HG02840 (cell line): ENCODE data around the gene KRTAP20-2.

Source experiments
- ATAC-seq: cut with Tn5 transposase; IDR thresholded peaks from one replicate; pipeline ENCODE4 v1.9.1; 2021; ENCODE audit warnings: mild to moderate bottlenecking, moderate library complexity, moderate number of reproducible peaks; ENCODE audit not compliant: unreplicated experiment, low FRiP score

KRTAP20-2 gene

DNA sequence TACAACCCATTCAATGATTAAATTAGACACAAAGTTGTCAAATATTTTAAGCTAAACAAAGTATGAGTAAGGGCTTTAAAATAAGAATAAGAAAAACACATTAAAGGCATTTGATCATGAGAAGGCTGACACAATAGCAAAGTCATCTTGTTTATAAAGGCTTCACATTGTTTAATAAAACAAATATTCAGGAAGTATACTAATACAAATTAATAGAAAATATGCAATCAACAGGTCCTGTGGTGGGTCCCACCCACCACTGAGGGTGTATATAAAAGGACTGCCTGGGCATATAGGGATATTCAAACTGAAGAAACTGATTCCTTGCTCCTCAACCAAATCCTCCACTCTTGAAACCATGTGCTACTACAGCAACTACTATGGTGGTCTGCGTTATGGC, at the start of gene KRTAP20-2:
Gene KRTAP20-2 (plus strand): TSS at position 301 of the 400 bp plus-strand sequence. CDS start 58 bp downstream, at position 359.
- ATAC-seq: no peak

DNA sequence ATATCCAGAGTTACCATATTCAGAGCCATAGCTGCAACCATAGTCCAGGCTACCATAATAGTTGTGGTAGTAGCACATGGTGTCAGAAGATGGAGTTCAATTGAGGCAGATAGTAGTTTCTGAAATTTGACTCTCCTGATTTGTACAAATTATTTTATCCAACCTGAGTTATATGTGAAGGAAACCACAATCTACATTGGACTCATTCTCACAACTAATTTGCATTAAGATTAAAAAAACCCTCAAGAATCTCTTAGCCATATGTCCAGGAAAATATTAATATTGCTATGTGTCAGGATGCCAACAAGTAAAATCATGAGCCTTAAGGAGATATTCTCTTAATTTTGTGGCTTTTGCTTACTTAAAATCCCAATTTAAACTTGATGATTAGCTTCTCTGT, 44.7 kb upstream of the KRTAP20-2 start, which contains the start of gene KRTAP22-2:
Gene KRTAP22-2 (minus strand): TSS at position 101 of the 400 bp plus-strand sequence.
- ATAC-seq: no peak

- ATAC-seq: no peak
These were observed 42.9 kb upstream of the KRTAP20-2 start, which contains the start of gene KRTAP6-3 for GRCh38 chr21:30592140-30592539. TSS of gene KRTAP6-3 (plus strand) at chr21:30592440. CDS start at chr21:30592446, 6 bp downstream.

- no peak for ATAC-seq
These were observed 36.2 kb upstream of the KRTAP20-2 start, which contains the start of gene KRTAP6-2 for GRCh38 chr21:30598802-30599201. TSS of gene KRTAP6-2 (minus strand) at chr21:30598902. CDS start at chr21:30598874, 28 bp downstream.

DNA sequence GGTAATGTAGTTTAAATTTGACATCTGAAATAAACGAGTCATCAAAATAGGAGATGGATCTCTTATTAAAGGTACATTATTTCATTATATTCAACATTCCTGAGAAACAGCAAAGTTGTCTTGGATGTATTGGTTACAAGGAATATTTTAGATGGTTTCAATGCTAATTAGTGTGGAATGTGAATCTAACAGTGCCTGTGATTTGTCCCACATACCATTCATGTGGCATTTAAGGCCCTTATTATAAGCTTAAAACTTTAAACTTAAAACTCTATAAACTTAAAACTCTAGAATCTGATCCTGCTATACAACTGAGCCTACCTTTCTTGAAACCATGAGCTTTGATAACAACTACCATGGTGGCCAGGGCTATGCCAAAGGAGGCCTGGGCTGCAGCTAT, 34.2 kb upstream of the KRTAP20-2 start, which contains the start of gene KRTAP22-1:
Gene KRTAP22-1 (plus strand): TSS at position 301 of the 400 bp plus-strand sequence.
- no peak for ATAC-seq

- no peak for ATAC-seq
These were observed 29.0 kb upstream of the KRTAP20-2 start for GRCh38 chr21:30605968-30606367.

DNA sequence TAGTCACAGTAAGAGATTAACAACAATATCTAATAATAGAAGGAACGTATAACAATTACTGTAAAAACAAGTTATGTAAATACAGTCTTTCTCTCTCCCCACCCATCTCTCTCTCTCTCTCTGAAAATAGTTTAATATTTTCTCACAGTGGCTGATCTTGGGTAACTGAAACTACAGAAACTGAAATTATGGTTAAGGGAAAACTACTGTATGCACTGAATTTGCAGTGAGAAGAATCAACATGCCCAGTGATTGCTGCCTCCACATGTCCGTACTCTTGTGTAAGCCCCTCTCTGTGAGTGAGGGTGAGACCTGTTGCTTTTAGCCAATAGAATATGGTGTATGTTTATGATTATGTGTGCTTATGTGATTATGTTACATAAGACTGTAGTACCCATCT, 22.9 kb upstream of the KRTAP20-2 start:
- no peak for ATAC-seq

DNA sequence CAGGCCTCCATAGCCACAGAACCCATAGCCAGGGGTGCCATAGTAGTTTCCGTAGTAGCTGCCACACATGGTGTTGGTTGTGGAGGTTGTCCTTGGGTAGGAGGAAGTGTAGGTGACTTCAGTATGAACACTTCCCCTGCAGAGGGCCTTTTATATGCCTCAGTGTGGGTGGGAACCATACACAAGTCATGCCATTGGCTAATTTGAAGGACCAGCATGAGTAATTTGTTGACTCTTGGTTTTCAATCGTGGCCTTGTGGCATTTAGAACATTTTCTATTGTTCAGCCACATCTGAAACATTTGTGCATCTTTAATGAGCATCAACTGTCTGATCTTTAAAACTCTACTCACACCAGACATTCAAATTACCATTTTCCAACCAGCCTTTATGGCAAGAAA, 21.2 kb upstream of the KRTAP20-2 start, which contains the start of gene KRTAP6-1:
Gene KRTAP6-1 (minus strand): TSS at position 95 of the 400 bp plus-strand sequence. CDS start 26 bp downstream, at position 69.
- ATAC-seq: no peak

- no peak for ATAC-seq
These were observed 19.8 kb upstream of the KRTAP20-2 start for GRCh38 chr21:30615199-30615598.

DNA sequence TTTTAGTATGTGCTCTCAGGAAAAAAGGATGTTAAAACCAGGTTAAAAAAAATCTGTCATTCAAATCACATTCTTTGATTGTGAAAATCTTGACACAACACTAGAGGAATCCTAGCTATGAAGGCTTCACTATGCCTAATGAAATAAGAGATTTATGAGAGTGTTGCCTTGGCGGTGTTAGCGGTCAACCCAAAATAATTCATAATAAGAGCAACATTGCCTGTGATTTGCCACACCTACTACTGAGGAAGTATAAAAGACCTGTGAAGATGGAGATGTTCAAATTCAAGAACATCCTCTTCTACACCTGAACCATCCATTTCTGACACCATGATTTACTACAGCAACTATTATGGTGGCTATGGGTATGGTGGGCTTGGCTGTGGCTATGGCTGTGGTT, 18.9 kb upstream of the KRTAP20-2 start, which contains the start of gene KRTAP20-1:
Gene KRTAP20-1 (plus strand): TSS at position 301 of the 400 bp plus-strand sequence. CDS start 30 bp downstream, at position 331.
- no peak for ATAC-seq

DNA sequence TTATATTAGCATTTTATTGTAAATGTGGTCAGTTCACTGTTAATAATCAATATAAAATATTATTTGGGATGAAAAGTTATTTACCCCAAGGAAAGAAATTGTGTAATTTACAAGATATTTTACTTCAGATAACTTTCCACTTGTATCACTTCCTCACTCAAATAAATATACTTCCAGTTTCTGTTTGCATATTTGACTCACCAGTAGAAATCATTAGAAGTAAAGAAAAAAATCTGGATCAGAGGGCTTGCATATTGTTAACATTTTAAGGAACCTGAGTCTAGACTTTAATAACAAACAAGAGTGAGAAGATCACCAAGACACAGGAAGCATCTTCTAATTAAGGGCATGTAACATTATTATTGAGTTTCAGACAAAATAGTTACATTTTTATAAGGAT, 14.9 kb upstream of the KRTAP20-2 start:
- ATAC-seq: no peak

DNA sequence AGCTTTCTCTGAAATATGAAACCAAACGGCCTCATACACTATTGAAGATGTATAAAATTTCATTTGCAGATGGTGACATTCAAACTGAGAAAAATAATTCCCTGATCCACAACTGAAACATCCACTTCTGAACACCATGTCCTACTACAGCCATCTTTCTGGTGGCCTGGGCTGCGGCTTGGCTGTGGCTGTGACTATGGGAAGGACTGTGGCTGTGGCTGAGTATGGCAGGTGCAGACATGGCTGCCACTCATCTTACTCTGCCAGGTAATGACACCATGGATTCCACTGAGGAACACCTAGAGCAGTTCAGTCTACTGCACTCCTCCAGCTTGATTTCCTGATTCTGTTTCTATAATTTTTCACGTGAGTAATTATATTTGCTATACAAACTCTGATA, 14.5 kb upstream of the KRTAP20-2 start, which contains the start of gene KRTAP20-4:
Gene KRTAP20-4 (plus strand): TSS at position 106 of the 400 bp plus-strand sequence.
- no peak for ATAC-seq

DNA sequence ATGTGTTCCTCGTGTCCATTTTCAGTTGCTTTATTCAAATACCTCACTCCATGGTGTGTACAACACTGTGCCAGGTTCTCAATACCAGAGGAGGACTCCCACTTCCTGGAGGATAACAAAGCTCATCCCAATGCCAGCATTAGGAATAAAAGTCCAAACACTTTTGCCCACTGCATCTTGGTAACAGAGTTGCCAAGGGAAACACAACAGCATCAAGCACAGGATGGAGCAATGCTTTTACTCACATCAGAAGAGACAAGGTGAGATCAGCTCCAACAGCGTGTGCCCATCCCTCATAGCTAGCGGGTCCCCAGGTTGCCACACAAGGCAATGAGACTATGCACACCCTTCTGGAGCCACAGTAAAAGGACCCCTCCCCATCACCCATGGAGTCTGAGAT, 11.6 kb upstream of the KRTAP20-2 start:
- no peak for ATAC-seq

DNA sequence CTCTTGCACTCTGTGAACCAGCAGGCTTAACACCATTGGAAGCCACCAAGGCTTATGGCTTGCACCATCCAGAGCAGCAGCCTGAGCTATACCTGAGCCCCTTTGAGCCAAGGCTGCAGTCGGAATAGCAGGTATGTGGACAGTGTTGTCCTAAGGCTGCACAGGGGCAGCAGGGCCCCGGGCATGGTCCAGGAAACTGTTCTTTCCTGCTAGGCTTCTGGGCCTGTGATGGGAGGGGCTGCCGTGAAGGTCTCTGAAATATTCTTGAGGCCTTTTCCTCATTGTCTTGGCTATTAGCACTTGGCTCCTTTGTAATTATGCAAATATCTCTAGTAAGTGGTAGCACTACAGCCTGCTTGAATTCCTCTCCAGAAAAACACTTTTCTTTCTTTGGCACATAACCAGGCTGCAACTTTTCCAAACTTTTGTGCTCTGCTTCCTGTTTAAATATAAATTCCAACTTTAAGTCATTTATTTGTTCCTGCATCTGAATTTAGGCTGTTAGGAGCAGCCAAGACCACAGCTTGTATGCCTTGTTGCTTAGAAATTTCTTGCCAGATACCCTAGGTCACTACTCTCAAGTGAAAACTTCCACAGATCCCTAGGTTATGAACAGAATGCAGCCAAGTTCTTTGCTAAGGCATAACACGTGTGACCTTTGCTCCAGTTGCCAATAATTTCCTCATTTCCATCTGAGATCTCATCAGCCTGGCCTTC, 9.4 kb upstream of the KRTAP20-2 start:
- ATAC-seq: no peak

- no peak for ATAC-seq
These were observed 6.9 kb upstream of the KRTAP20-2 start for GRCh38 chr21:30628109-30628508.

- ATAC-seq: no peak
These were observed 5.8 kb upstream of the KRTAP20-2 start for GRCh38 chr21:30629200-30629599.

DNA sequence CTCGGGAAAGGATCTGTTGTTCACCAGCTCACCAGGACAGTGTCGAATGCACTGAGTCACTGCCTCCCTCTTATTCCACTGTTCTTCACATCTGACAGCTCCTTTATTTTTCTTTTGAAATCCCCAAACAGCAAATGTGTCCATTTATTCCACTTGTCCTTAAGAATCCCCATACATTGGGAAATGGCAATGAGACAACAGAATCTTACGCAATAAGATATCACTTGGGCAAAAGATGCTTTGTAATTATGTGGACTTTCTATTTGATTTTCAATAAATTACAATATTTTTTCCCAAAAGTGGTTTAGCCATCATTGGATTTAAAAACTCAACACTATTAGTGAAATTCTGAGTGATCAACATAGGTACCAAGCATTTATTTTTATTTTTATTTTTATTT, 3.7 kb downstream of the KRTAP20-2 start:
- no peak for ATAC-seq

DNA sequence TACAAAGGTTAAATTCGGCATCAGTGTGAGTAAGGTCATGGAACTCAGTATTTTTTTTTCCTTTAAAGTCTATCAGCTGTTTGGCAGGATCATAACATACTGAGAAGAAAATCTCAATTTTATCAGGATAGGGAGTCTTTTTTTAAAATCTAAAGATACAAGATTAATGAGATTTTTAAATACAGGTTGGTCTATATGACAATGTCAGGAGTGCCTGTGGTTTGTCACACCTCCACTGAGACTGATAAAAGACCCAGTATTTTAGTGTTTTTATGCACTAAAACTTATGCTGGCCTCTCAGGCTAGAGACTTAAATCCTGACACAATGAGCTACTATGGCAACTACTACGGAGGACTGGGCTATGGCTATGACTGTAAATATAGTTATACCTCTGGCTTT, 7.6 kb downstream of the KRTAP20-2 start, which contains the start of gene KRTAP20-3:
Gene KRTAP20-3 (plus strand): TSS at position 301 of the 400 bp plus-strand sequence.
- no peak for ATAC-seq

- ATAC-seq: no peak
These were observed 12.0 kb downstream of the KRTAP20-2 start for GRCh38 chr21:30646904-30647414.

- no peak for ATAC-seq
These were observed 17.9 kb downstream of the KRTAP20-2 start for GRCh38 chr21:30652891-30653290.

- ATAC-seq: no peak
These were observed 33.8 kb downstream of the KRTAP20-2 start for GRCh38 chr21:30668776-30669175.
